Upper lobe of left lung (tissue), 4 donors: ENCODE data around the gene CAPN11.

Source experiments
- EP300 ChIP-seq, 4 donors: sonication (generic); formaldehyde crosslinking; IDR thresholded peaks; one replicate each; pipeline ENCODE4 v1.5.1; 2017; ENCODE audit warnings: antibody characterized with exemption in 4 of 4, control low read depth in 2 of 4
- POLR2A ChIP-seq, 4 donors: fragments of 450-650 bp; IDR thresholded peaks; one replicate each; pipeline ENCODE4 v1.5.1; 2016 to 2017; ENCODE audit warnings: antibody characterized with exemption in 4 of 4, mild to moderate bottlenecking in 2 of 4
- TF ChIP-seq, protein P1 (sequence below), 6 experiments: fragments of 450-650 bp in 4 of 6; fragments of 200-600 bp in 2 of 6; sonication (generic) in 2 of 6; IDR thresholded peaks; one replicate each; pipeline ENCODE4 v1.5.1; 2016 to 2019; ENCODE audit warnings: antibody characterized with exemption in 6 of 6

DNA sequence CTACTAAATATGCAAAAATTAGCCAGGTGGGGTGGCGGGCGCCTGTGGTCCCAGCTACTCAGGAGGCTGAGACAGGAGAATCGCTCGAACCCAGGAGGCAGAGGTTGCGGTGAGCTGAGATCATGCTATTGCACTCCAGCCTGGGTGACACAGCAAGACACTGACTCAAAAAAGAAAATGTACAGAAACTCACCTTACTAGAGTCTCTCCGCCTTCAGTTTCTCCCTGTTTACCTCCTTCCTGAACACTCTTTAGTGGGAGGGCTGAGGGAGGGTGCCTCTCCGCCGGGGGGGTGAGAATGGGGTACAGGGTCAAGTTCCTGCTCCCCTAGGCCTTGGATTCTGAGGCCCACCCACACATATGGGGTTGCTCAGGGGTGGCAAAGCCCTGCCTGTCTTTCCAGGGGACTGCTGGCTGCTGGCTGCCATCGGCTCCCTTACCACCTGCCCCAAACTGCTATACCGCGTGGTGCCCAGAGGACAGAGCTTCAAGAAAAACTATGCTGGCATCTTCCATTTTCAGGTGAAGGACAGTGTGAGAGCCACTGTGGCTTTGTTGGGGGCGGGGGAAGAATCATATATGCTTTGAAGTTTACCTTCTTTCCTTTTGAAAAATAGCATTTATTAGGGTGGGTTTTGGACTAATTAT, 13.4 kb downstream of the CAPN11 start:
- TF ChIP-seq POLR2A (IDR thresholded peaks at IDR 0.05) (no peak), EP300 (IDR thresholded peaks at IDR 0.05) (no peak)
- TF ChIP-seq, protein P1, sequence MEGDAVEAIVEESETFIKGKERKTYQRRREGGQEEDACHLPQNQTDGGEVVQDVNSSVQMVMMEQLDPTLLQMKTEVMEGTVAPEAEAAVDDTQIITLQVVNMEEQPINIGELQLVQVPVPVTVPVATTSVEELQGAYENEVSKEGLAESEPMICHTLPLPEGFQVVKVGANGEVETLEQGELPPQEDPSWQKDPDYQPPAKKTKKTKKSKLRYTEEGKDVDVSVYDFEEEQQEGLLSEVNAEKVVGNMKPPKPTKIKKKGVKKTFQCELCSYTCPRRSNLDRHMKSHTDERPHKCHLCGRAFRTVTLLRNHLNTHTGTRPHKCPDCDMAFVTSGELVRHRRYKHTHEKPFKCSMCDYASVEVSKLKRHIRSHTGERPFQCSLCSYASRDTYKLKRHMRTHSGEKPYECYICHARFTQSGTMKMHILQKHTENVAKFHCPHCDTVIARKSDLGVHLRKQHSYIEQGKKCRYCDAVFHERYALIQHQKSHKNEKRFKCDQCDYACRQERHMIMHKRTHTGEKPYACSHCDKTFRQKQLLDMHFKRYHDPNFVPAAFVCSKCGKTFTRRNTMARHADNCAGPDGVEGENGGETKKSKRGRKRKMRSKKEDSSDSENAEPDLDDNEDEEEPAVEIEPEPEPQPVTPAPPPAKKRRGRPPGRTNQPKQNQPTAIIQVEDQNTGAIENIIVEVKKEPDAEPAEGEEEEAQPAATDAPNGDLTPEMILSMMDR (IDR thresholded peaks at IDR 0.05): no peak
